LNCAP (cell line): ENCODE results near the gene BAHCC1.

Experiments
- CTCF ChIP-seq: fragments of 450-650 bp; IDR thresholded peaks from 2 replicates; pipeline ENCODE4 v1.5.1; 2017; ENCODE audit warnings: mild to moderate bottlenecking

The BAHCC1 gene

GRCh38 chr17:81388091-81388611 lies 7.1 kb upstream of the BAHCC1 start:
- no peak for TF ChIP-seq CTCF

- no peak for TF ChIP-seq CTCF
These were observed 6.5 kb upstream of the BAHCC1 start for GRCh38 chr17:81388612-81389367.

GRCh38 chr17:81389585-81389984 lies 5.7 kb upstream of the BAHCC1 start:
- TF ChIP-seq CTCF, result no peak

- no peak for TF ChIP-seq CTCF
These were observed 5.0 kb upstream of the BAHCC1 start for GRCh38 chr17:81390029-81390872.

GRCh38 chr17:81390873-81391255 lies 4.4 kb upstream of the BAHCC1 start:
- no peak for TF ChIP-seq CTCF

GRCh38 chr17:81391293-81391935 lies 3.8 kb upstream of the BAHCC1 start:
- TF ChIP-seq CTCF, result no peak
